GM12872 (cell line): Measurements from ENCODE around the gene TGFB3.

Experiments
- CTCF ChIP-seq: IDR thresholded peaks from 3 replicates; pipeline ENCODE4 v1.5.1; 2011; ENCODE audit warnings: low read depth, mild to moderate bottlenecking, low read length, moderate library complexity; ENCODE audit not compliant: insufficient read depth

Gene TGFB3

GRCh38 chr14:75927564-75928087 is 54.2 kb downstream of the TGFB3 start:
- TF ChIP-seq CTCF, result no peak

DNA sequence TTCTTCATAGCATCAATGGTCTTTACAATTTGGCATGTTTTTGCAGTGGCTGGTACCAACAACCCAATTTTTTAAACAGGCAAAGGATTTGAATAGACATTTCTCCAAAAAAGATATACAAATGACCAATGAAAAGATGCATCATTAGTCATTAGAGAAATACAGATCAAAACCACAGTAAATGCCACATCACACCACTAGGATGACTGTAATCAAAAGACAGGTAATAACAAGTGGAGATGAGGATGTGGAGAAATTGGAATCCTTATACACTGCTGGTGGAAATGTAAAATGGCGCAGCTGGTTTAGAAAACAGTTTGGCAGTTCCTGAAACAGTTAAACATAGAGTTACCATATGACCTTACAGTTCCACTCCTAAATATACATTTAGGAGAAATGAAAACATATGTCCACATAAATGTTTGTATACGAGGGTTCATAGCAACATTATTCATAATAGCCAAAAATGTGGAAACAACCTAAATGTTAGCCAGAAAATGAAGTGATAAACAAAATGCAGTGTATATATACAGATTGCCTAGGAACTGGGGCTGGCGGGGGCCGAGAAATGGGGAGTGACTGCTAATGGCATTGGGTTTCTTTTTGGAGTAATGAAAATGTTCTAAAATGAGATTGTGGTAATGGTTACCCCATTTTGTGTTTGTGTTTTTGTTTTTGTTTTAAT is 55.2 kb downstream of the TGFB3 start:
- no peak for TF ChIP-seq CTCF

DNA sequence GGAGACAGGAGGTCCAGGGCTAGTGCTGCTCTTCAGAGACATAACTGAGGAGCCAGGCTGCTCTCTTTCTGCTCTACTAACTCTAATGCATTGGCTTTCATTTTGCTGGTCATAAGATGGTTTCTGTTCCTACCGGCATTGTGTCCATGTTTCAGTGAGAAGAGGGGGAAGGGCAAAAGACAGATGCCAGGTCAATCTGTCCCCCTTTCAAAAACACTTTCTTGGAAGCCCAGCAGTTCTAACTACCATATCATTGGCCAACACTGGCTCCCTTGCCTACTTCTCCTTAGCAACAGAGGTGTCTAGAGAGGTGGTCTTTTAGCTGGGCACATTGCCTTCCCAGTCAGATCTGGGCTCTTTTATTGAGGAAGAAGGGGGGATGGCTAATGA is 63.9 kb downstream of the TGFB3 start:
- no peak for TF ChIP-seq CTCF

GRCh38 chr14:75917322-75917945 is 64.4 kb downstream of the TGFB3 start:
- TF ChIP-seq CTCF, result no peak

- no peak for TF ChIP-seq CTCF
These were observed 66.8 kb downstream of the TGFB3 start for GRCh38 chr14:75915045-75915444.

- no peak for TF ChIP-seq CTCF
These were observed 68.6 kb downstream of the TGFB3 start for GRCh38 chr14:75913183-75913582.

- no peak for TF ChIP-seq CTCF
These were observed 69.9 kb downstream of the TGFB3 start for GRCh38 chr14:75911883-75912282.
